Natural killer cell (primary cell): Measurements from ENCODE around the gene ZBTB7A. TPM values are rescaled to one million over a fixed set of nuclear protein-coding genes. Genes with fewer than 3 reads are reported as not detected.
A peak's percentile ranks its signal among the peaks of the same experiment; 100 is the strongest.

ENCODE experiments used
- ATAC-seq, 3 donors: fragments of 150-1000 bp in 2 of 3; fragments of 200-7000 bp in 1 of 3; cut with Tn5 transposase; 1 replicate in 1 of 3; 2 replicates in 2 of 3; pipeline ENCODE4 v1.10.0; 2021; ENCODE audit warnings: mild to moderate bottlenecking in 2 of 3, moderate library complexity in 2 of 3
- DNase-seq, 2 donors: peaks; one replicate each; pipeline versions ENCODE4 v3.0.0 to v3.0.0-alpha.2; 2013 to 2021; ENCODE audit warnings: mixed read lengths in 1 of 2
- H3K27ac ChIP-seq: one replicate; pipeline ENCODE4 v1.5.1; 2013; ENCODE audit warnings: mild to moderate bottlenecking, low read length
- H3K27me3 ChIP-seq: one replicate; pipeline ENCODE4 v1.6.1; 2013; ENCODE audit warnings: low read length; ENCODE audit not compliant: control insufficient read depth, insufficient read depth
- H3K36me3 ChIP-seq: one replicate; pipeline ENCODE4 v1.6.1; 2013; ENCODE audit warnings: low read length; ENCODE audit not compliant: control insufficient read depth, insufficient read depth
- H3K4me1 ChIP-seq: one replicate; pipeline ENCODE4 v1.6.1; 2013; ENCODE audit warnings: low read length; ENCODE audit not compliant: control insufficient read depth, insufficient read depth
- H3K4me3 ChIP-seq: one replicate; pipeline ENCODE4 v1.5.1; 2013; ENCODE audit warnings: low read length
- H3K9me3 ChIP-seq: one replicate; pipeline ENCODE4 v1.6.1; 2013; ENCODE audit warnings: low read length; ENCODE audit not compliant: control insufficient read depth, insufficient read depth
- H3K27ac Mint-ChIP-seq, 2 donors: one replicate each; pipeline ENCODE4 v1.8.0; 2022; ENCODE audit warnings: mild to moderate bottlenecking in 2 of 2, mixed read lengths in 2 of 2, moderate library complexity in 1 of 2
- H3K27me3 Mint-ChIP-seq, 2 donors: one replicate each; pipeline ENCODE4 v1.8.0; 2022; ENCODE audit warnings: low read depth in 2 of 2, mixed read lengths in 2 of 2
- H3K36me3 Mint-ChIP-seq: one replicate; pipeline ENCODE4 v1.8.0; 2022; ENCODE audit warnings: mixed read lengths
- H3K4me1 Mint-ChIP-seq, 2 donors: one replicate each; pipeline ENCODE4 v1.8.0; 2022; ENCODE audit warnings: mixed read lengths in 2 of 2
- H3K4me3 Mint-ChIP-seq: one replicate; pipeline ENCODE4 v1.8.0; 2022; ENCODE audit warnings: mild to moderate bottlenecking, moderate library complexity, mixed read lengths
- H3K9me3 Mint-ChIP-seq, 2 donors: one replicate each; pipeline ENCODE4 v1.8.0; 2022; ENCODE audit warnings: mixed read lengths in 2 of 2
- CTCF ChIP-seq: fragments of 200-600 bp; IDR thresholded peaks from one replicate; pipeline ENCODE4 v1.8.0; 2022; ENCODE audit warnings: antibody characterized with exemption
- WGBS: methylation state at CpG from one replicate; pipeline ENCODE4 v1.1.7; 2013; ENCODE audit warnings: missing lambda C conversion rate; ENCODE audit not compliant: insufficient coverage; 5-methylcytosine and 5-hydroxymethylcytosine counted together
- intact Hi-C: fragments of 100-400 bp; cut with micrococcal nuclease; formaldehyde crosslinking; loops from one replicate; pipeline ENCODE4 v1.14.2; 2022
- total RNA-seq, 4 donors: library from RNA; stranded (reverse); fragments of 120-200 nt in 1 of 4; gene quantifications; one replicate each; pipeline versions ENCODE4 v1.2.3 to v1.2.4, GENCODE V29; 2013 to 2022

Gene ZBTB7A
- total RNA-seq, 3 donors from 2014 or later (not counting 1 experiment from before 2014, with no cell fraction given): 81.6 to 97.7 (median 82.9) TPM

GRCh38 chr19:4108767-4109625 is 42.3 kb upstream of the ZBTB7A start:
- peak overlapping the region; percentile 78 for H3K4me3 Mint-ChIP-seq
- peak overlapping the region; percentile 83 for H3K27ac ChIP-seq
- WGBS: 2% methylated on average over 35 of the region's 35 CpGs
- DNase-seq (peak; percentile 83 to 91), ATAC-seq (peak; percentile 52 to 79 (median 69))
- no peaks in the 10 kb centered on the region for H3K27me3 ChIP-seq
- no peaks in the 10 kb centered on the region for H3K27me3 Mint-ChIP-seq
- TF ChIP-seq CTCF: no peak
- H3K27ac Mint-ChIP-seq: peak overlapping the region; percentile 97 to 99
- H3K9me3 Mint-ChIP-seq: no peaks in the 10 kb centered on the region
- H3K36me3 Mint-ChIP-seq: no peaks in the 10 kb centered on the region
- peaks cover 63 to 70% of the 10 kb centered on the region in 2 donors for H3K4me1 Mint-ChIP-seq
- H3K4me3 ChIP-seq: no peak overlapping the region
- peaks cover 27% of the 10 kb centered on the region for H3K36me3 ChIP-seq
- H3K4me1 ChIP-seq: peaks cover 91% of the 10 kb centered on the region
- H3K9me3 ChIP-seq: no peaks in the 10 kb centered on the region
- intact Hi-C loops: loop anchor here (1.0 to 2.0 kb wide), 3 partner anchors 20 to 296 kb away; no protein-coding TSS in a partner anchor

GRCh38 chr19:4103080-4103433 is 36.4 kb upstream of the ZBTB7A start:
- Mint-ChIP-seq H3K36me3 (no peaks in the 10 kb centered on the region), H3K4me1 (peaks cover 29 to 41% of the 10 kb centered on the region in 2 donors), H3K4me3 (no peak overlapping the region), H3K27me3 (no peaks in the 10 kb centered on the region), H3K27ac (peak overlapping the region; percentile 96 to 97), H3K9me3 (no peaks in the 10 kb centered on the region)
- TF ChIP-seq CTCF: no peak
- H3K9me3 ChIP-seq: no peaks in the 10 kb centered on the region
- intact Hi-C loops: no loop called here
- 65% methylated on average over 9 of the region's 9 CpGs for WGBS
- H3K27me3 ChIP-seq: no peaks in the 10 kb centered on the region
- H3K4me3 ChIP-seq: no peak overlapping the region
- peaks cover 52% of the 10 kb centered on the region for H3K36me3 ChIP-seq
- peaks cover 57% of the 10 kb centered on the region for H3K4me1 ChIP-seq
- DNase-seq (no peak), ATAC-seq (no peak)
- H3K27ac ChIP-seq: peak overlapping the region; percentile 94

GRCh38 chr19:4102339-4103079 is 35.8 kb upstream of the ZBTB7A start:
- Mint-ChIP-seq H3K9me3 (no peaks in the 10 kb centered on the region), H3K36me3 (no peaks in the 10 kb centered on the region), H3K4me1 (peaks cover 25 to 36% of the 10 kb centered on the region in 2 donors), H3K27me3 (no peaks in the 10 kb centered on the region), H3K4me3 (no peak overlapping the region), H3K27ac (peak overlapping the region in 1 of 2 donors; percentile 96)
- no peak for TF ChIP-seq CTCF
- Histone ChIP-seq H3K4me1 (peaks cover 52% of the 10 kb centered on the region), H3K27me3 (no peaks in the 10 kb centered on the region), H3K36me3 (peaks cover 52% of the 10 kb centered on the region), H3K4me3 (no peak overlapping the region), H3K9me3 (no peaks in the 10 kb centered on the region), H3K27ac (no peak overlapping the region)
- no peak for DNase-seq
- intact Hi-C loops: no loop called here
- no peak for ATAC-seq
- WGBS: 93% methylated on average over 53 of the region's 53 CpGs
